KBM-7 (cell line): ENCODE data around the gene ATP1A4.
A peak's percentile ranks its signal among the peaks of the same experiment; 100 is the strongest.
"Not testable (repeated sequence)": the region's sequence is repeated elsewhere in the genome, so short reads cannot be mapped to it uniquely, and the experiment has no call there.

Experiments
- DNase-seq: peaks from one replicate; pipeline ENCODE4 v3.0.0-alpha.2; 2015
- in situ Hi-C: fragments of 300-500 bp; cut with MboI; formaldehyde crosslinking; loops from 2 replicates; pipeline ENCODE4 v1.14.3; 2020; ENCODE audit warnings: low sequenced_read_pairs, low pct_unique_long_range_greater_than_20kb, mixed read lengths

The ATP1A4 gene

DNA sequence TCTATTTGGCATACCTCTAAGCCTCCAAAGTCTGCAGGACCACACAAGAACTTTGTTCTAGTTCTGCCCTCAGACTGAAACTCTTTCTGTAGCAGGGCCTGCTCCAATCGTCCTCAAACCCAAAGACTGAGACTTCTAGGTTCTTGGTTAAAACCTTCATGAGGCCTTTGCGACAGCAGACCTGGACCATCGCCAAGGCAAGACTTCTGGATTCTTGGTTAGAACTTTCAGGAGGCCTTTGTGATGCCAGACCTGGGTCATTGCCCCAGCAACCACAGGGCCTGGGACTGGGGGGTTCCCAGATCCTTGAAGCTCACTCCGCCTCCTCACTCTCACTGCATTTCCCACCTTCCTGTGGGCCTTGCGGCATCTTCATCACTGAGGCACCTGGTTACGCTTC, at the start of gene ATP1A4:
Gene ATP1A4 (plus strand): TSS at position 301 of the 400 bp plus-strand sequence. CDS start 438 bp downstream, outside the sequence.
- in situ Hi-C loops = no loop called here
- DNase-seq = no peak

DNA sequence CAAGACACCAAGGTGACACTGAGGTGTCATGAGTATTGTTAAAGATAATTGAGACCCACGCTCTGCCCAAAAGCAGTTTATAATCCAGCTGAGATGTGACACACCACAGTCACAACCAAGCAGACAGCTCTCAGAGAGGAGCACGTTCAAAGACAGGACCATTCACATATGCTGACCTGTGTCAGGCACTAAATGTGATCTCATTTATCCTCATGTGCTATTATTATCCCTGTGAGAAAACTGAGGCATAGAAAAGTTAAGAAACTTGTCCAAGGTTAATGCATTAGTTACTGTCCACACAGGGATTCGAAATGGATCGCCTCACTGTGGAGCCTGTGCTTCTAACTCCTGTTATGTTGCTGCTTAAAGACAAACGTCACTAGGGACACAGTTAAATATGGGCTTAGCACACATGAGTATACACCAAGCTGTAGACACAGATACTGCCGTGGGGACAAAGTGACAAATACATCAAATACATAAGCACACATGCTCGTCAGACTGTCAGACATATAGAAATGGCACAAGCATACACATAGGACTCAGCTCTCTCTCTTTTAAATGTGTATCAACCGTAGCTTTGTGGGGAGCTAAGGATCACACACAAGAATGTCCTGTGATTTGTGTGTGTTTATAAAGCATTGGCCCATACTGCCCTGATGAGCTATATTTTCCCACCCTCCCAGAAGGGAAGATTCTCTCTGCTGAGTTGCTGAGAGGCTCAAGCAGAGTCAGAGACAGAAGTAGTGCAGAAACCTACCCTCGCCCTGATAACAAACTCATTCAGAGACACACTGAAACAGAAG, 49.5 kb upstream of the ATP1A4 start:
- in situ Hi-C loops = no loop called here

DNA sequence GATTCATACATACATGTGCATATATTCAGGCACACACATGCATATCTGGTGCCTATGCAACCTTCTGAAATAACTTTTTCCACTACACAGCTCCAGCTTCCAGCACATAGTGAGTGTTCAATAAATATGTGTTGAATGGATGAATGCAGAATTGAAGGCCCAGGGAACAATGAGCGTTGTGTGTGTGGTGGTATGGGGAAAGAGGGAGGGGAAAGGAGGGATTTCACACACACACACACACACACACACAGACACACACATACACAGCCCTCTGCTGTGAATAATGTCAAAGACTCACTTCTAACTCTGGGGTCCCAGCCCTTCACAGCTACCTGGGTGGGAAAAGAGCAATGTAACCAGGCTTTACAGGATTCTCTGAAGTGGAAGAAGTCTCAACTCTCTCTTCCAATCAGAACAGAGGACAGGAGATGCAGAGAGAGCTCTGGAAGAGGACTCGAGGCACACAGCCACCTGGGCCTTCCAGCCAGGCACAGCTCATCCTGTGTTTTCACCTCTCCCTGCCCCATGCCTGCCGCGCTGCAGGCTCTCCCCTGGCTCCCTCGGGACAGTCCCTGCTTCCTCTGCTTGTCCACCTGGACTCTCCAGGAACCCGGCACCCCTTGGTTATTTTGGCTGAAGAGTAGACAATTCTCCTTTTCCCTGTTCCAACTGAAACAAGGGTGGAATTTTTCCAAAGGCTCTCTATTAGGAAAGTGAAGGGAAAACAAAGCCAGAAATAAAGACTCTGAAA, 47.6 kb upstream of the ATP1A4 start:
- no peak for DNase-seq
- in situ Hi-C loops = no loop called here

More for the DNA sequence above, 49.5 kb upstream of the ATP1A4 start:
- DNase-seq = no peak

DNA sequence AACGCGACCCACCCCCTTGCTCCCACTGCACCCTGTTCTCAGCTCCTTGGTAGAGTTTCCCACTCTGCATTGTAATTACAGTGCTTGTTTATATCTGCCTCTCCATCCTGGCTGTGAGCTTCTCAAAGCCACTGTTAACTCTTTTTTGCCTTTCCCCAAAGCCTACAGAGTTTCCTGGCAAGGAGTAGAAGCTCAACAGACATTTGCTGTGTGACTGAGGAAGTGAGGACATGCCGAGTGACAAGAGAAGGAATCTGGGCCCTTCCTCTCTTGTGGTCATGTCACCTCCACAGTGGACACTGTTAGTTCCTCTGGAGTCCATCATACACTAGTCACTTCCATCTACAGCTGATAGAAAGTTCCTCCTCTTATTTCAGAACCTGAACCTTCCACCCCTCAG, 46.9 kb upstream of the ATP1A4 start:
- in situ Hi-C loops = no loop called here
- peak; percentile 20 for DNase-seq

DNA sequence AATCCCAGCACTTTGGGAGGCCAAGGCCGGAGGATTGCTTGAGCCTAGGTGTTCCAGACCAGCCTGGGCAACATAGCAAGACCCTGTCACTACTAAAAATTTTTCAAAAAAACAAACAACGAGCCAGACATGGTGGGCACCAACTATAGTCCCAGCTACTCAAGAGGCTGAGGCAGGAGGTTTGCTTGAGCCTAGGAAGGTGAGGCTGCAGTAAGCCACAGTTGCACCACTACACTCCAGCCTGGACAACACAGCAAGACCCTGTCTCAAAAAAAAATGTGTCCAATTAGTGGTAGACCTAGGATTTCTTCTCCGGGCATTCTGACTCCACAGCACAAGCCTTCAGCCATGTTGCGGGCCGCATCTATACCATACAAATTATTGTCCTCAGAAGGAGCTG, 46.2 kb upstream of the ATP1A4 start:
- in situ Hi-C loops = no loop called here
- DNase-seq = no peak

DNA sequence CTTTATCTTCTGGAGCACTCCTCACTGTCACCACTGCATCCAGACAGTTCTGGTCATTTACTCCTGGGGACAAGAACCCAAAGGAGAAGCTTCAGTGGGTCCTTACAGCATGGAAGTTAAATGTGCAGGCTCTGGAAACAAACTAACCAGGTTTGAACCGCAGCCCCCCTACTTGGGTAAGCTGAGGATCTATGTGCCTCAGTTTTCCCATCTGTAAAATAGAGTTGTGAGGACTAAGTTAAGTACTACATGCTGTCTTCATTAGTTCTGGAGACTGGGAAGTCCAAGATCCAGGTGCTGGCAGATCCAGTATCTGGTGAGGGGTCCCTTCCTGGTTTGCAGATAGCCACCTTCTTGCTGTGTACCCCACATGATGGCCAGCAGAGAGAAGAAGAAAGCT, 43.9 kb upstream of the ATP1A4 start:
- DNase-seq = no peak
- in situ Hi-C loops = no loop called here

DNA sequence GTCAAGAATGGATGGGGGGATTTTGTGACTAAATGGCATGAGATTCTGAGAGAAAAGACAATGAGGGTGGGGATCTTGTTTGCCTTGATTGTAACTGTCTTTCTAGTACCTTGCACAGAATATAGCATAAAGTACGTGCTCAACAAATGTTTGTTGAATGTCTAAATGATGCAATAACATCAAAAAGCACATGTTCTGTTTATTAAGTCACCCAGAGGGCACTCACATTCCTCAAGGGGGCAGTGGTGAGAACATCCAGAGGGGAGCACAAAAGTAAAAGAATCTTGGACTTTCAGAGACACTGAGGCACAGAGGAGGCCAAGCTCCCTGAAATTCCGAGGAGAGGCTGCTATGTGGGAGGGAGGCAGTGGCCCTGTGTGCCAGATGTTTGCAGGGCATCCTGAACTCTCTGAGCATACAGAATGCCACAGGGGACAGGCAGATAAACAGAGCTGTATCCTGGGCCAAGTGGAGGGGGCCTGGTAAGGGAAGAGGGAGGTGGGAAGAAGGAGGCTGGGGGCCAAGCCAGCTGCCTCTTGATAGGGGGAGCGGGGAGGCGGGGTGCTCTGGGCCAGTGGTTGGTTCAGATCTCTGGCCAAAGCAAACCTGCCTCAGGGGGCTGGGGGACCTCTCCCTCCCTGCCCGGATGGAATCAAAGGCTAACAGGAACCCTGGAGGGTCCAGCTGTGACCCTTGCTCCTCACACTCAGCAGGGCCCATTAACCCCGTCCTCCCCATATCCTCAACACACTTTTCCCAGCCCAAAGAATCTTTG, 42.3 kb upstream of the ATP1A4 start:
- peak; percentile 58 for DNase-seq
- in situ Hi-C loops = no loop called here

DNA sequence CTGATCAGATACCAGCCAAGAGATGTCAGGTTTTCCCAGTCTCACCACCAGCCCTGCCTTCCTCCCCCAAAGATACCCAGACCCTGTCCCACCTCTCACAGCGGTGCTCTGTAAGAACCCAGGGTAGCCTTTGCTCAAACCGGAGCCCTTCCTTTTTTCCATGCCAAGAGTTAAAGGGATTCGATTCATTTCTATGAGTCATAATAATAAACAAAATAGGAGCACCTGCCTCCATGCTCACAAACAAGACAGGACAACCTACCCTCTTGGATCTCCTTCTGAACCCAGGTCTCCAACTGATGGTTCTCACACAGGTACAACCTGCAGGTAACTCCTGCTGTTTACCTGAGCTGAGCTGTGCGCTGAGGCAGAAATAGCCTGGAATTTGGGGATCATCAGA, 41.7 kb upstream of the ATP1A4 start:
- in situ Hi-C loops = no loop called here
- no peak for DNase-seq

DNA sequence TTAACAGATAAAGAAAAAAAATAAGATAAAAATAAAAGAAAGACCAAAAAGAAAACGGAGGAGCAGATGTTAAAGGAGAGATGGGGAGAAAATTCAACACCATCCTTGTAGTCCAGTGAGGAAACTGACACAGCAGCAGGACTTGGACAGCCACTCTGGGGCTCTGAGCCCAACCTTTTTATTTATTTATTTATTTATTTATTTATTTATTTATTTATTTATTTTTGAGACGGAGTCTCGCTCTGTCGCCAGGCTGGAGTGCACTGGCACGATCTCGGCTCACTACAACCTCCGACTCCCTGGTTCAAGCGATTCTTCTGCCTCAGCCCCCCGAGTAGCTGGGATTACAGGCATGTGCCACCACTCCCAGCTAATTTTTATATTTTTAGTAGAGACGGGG, 39.9 kb upstream of the ATP1A4 start:
- in situ Hi-C loops, DNase-seq: not testable (repeated sequence)

DNA sequence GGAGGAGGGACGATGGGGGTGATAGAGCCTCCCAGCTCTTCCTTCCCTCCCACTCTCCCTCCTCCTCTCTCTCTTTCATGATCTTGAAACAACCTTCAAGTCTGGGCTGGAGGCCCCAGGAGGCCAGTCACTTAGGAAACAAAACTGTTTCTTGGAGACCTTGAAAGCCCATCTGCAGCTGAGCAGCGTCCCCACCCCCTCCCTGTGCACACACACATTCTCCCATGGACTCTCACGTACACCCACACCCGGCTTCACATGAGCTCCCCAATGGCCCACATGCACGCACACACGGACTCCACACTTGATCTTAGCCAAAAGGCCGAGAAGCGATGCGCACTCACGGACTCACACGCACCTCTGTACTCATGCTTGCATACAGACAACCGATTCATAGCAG, 39.0 kb upstream of the ATP1A4 start:
- no peak for DNase-seq
- in situ Hi-C loops = no loop called here

DNA sequence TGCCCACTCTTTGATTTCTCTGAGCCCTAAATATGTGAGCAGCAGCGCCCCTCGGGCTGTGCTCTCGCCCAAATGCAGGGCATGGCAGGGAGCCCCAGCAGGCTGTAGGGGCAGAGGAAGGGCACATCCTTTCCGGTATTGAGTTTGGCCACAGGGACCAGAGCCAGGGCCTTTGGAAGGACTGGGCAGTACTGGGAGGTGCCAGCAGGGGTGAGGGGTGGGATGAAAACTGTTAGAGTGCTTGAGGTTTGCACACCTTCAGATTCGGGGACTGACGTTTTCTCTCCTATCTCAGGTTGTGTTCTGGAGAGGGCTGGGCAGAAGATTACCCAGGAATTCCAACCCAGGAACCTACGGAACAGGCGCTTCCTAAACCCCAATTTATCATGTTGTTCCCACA, 38.0 kb upstream of the ATP1A4 start:
- in situ Hi-C loops = no loop called here
- DNase-seq = no peak

DNA sequence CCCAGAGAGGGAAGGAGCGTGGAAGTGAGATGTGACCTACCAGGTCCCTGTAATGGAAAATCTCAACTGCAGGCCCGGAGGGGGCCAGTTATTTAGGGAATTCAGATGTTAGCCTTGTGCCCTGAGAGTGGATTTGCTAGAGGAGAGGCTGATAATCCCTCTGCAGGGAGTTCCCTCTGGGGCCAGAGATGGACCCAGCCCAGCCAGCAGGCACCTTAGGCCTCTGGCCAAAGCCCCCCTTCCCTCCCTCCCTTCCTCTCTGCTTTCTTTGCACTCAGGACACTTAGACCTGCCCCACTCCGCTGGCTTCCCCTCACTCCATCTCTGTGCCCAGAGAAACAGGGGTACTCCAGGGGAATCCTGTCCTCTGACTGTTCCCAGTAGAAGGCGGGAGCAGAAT, 37.3 kb upstream of the ATP1A4 start:
- in situ Hi-C loops = no loop called here
- no peak for DNase-seq

DNA sequence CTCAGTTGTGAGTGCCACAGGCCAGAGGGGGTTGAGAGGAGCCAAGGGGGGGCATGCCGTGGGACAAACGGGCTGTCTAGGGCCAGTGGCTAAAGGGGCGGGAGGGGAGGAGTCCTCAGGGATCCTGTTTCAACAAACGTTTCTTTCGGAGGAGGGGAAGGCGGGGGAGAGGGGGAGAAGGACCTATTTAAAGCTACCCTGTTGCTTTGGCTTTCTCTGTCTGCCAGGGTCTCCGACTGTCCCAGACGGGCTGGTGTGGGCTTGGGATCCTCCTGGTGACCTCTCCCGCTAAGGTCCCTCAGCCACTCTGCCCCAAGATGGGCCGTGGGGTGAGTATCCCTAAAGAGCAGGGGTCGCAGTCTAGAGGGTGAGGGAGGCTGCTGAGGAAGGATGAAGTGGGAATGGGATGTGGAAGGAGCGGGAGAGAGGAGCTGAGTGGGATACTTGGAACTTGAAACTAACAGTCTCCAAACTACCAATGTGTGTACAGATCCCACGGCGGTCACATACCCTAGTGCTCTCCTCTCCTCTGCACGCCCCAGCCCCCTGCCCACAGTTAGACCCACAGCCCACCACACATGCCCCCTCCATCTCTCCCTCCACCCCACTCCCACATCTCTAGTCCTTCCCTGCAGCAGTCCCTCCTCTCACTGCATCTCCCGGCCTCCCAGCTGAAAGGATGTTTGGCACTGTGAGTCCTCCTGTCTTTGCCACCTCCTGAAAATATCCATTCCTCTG, 35.7 kb upstream of the ATP1A4 start, which contains the start of gene ATP1A2:
Gene ATP1A2 (plus strand): TSS at position 215 of the 738 bp plus-strand sequence. CDS start 103 bp downstream, at position 318.
- in situ Hi-C loops = no loop called here
- DNase-seq = no peak

DNA sequence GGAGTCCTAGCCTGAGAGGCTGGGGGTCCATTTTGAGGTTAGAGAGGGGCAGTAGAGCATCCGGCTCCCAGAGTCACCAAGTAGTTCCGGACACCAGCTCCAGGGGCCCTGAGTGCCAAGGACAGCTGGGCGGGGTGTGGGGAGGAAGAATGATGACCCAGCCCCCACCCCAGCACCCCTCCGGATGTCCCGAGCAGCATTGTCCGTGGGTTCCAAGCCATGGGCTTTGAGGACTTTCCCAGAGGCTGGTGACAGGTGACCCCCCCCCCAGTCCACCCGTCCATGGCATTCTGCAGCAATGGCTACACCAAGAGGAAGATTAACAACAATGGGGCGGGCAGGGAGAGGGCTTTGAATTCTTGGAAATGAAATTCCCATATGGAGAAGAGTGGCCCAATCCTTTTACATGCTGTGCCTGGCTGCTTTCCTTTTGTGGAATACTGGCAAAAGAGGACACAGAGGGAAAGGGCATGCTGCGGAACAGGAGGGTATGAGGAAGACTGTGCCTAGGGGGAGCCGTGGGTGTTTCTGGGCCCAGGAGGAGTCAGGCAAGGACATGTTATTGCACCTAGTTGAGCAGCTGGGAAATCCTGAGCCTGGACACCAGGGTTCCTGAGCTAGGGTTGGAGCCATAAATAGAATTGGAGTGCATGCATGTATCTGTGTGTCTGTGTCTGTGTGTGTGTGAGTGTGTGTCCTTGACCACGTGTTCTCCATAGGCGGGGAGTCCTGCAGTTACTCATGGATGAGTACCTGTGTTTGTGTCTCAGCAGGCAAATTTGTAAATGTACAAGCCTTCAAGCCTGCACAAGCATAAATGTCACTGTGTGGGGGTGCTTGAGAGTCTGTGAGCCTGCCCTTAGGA, 34.9 kb upstream of the ATP1A4 start:
- in situ Hi-C loops = no loop called here

DNA sequence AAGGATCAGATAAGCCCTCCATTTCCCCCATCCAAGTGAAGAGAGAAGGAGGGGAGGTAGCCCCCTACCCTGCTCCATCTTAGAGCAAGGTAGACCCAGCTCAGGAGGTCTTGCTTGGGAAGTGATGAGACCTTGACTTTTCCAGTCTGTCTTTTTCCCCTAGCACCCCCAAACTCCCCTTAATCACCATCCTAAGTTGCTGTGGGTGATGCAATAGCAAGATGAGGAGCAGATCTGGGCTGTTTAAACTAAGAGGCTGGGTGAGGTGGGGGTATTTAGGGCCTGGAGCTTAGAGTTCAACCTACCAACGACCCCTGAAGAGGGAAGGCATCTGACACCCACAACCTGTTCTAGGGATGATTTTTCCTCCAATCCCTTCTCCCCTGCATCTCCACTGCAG, 34.1 kb upstream of the ATP1A4 start:
- DNase-seq = no peak
- in situ Hi-C loops = no loop called here

More for the DNA sequence above, 34.9 kb upstream of the ATP1A4 start:
- no peak for DNase-seq

DNA sequence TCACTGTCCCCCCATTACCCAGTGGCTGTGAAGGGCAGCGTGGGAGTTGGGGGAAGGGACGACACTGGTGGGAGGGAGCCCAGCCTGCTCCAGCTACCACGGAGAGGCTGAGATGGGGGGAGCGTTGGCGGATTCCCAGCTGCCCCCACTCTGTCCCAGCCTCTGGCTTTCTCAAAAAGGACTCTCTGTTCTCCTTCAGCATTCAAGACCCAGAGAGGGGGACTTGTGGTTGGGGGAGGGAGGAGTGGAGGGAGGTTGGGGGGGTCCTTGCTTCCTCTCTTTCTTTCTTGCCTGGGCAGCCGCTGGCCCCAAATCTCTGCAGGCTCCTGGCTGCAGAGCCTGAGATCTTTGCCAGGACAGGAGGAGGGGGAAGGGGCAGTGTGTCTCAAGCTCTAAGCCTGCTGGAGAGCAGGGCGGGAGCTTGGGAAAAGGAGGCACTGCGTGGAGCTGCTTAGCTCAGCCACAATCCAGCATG, 33.7 kb upstream of the ATP1A4 start:
- DNase-seq = no peak
- in situ Hi-C loops = no loop called here

DNA sequence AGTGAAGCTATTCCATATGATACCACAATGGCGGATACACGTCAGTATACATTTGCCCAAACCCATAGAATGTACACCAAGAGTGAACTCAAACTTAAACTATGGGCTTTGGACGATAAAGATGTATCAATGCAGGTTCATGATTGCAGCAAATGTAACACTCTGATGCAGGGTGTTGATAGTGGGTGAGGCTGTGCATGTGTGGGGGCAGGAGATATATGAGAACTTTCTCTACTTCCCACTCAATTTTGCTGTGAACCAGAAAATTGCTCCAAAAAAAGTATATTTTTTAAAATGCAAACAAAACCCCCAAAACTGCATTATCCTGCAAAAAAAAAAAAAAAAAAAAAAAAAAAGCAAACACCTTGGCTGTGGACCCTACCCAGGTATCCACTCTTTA, 32.5 kb upstream of the ATP1A4 start:
- DNase-seq = no peak
- in situ Hi-C loops = no loop called here

DNA sequence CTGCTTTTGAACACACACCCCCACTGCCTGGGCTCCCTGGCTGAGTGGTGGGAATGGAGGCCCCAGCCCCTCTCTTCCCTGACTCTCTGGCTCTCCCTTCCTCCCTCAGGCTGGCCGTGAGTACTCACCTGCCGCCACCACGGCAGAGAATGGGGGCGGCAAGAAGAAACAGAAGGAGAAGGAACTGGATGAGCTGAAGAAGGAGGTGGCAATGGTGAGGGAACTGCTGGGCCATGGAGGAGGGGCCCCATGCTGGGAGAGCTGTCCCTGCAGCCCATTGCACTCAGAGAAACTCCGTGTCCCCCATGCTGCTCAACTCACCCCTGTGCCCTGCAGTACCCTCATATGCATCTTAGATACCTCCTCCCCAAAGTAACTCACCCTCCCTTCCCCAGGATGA, 30.6 kb upstream of the ATP1A4 start:
- DNase-seq = no peak
- in situ Hi-C loops = no loop called here
